EL (cell line): ENCODE data around the gene FOXO3B.
"Not testable (repeated sequence)": the region's sequence is repeated elsewhere in the genome, so short reads cannot be mapped to it uniquely, and the experiment has no call there.

Experiments
- DNase-seq: peaks from one replicate; pipeline ENCODE4 v3.0.0-alpha.2; 2016

FOXO3B gene

DNA sequence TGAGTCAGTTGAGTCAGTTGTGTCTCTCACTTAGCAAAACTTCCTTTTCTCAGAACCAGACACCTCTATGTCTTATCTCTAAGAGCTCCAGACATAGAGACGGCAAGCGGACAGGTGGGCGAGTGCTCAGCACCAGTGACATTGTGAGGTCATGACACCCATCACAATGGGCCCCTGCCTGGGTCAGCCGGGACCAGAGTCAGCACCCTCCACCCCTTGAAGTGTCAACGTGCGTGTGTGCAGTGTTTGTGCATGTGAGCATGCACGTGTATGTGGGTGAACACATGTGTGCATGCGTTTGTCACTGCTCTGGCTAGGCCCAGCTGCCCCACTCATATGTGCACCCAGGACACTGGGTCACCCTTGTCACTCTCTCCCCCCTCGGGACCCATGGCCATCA lies 37.8 kb downstream of the FOXO3B start, which contains the start of gene TBC1D28:
TBC1D28 (minus strand) TSS at position 101 of the 400 bp plus-strand sequence. CDS start 3,039 bp downstream, outside the sequence.
- DNase-seq, result not testable (repeated sequence)

DNA sequence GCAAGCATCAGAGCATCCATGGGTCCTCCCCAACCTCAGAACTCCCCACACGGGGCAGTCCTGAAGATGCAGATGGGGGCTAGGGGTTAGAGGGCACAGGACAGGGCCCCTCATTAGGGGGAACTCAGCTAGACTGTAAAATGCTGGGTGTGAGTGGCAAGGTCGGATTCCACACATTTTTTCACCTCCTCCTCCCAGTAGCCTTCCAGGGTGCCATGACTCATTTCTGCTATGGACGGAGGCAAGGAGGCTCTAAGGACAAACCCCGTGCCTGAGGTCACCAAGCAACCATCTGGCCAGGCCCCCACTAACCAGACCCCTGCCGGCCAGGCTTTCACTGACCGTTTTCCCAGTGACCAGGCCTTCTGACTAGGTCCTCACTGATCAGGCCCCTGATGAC lies 39.0 kb downstream of the FOXO3B start:
- DNase-seq, result not testable (repeated sequence)

DNA sequence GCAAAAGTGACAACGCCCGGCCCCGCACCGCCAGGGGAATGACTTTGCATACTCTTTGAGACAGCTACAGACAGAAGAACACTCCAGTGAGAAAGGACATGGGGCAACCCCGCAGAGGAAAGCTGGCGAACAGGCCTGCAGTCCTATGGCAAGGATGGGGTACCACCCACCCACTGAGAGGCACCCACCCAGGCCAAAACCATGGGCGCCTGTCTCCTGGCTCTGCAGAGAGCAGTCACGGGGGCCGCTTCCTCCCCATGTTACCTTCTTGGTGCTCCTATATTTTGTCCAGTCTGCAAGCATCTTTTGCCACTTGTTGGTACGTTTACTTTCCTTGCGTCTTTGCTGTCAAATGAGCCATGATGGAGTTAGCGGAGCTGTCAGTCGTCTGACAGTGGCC lies 43.8 kb downstream of the FOXO3B start:
- not testable (repeated sequence) for DNase-seq

DNA sequence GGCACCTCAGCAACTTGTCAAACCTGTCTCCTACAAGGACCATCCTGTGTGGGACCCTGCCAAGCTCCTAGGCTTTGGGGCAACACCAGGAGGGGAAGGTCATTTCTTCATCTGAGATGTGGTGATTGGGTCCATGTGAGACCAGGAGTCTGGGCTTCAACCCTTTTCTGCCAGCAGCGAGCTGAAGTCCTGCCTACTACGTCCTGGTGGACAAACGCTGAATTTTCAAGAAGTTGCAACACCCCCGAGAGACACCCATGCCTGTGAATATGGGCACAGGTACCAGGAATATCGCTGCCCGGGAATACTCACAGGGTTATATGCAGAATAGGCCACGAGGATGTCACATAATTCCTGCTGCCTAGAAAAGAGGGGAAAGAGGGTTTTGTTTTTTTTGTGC lies 45.9 kb downstream of the FOXO3B start:
- DNase-seq, result not testable (repeated sequence)

DNA sequence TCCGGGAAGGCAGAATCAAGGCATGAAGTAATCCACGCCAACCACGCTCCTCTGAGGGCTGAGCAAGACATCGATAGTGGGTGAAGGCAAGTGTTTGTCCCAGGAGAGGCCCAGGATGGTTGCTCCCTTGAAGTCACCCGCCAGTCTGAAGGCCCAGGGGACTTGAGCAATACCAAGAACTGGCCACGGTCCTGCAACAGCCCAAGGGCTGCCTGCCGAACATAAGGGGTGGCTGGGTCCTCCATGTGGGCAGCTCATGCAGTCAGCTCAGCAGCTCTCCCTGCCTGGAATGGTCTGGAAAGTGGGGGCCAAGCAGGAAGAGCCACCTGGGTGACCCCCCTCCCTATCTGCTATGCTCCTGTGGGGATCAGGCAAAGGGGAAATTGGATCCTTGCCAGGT lies 46.3 kb downstream of the FOXO3B start:
- not testable (repeated sequence) for DNase-seq

DNA sequence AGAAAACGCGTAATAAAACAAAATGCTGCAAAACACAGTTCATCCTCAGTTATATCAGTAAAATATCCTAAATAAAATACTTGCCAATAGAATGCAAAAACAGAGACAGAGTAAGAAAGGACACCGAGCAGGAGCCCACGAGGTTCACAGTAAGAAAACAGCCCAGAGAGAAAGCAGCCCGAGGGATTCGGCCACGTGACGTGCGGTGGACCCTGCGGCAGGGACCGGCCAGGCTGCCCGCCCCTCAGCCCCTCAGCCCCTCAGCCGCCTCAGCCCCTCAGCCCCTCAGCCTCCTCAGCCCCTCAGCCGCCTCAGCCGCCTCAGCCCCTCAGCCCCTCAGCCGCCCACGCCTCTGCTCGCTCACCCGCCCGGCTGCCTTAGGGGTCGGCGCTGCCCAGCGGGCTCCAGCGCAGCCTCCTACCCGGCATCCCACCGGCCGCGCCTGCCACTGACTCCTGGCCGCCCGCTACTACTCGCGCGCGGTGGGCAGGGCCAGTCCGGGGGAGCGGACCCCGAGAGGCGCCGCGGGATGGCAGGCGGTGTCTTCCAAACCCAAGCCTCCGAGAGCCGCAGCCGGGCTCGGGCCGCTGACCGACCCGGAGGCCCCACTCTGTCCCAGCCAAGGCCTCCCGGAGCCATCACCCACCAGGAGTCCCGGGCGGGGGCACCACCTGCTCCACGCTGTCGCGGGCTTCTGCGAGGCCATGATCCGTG lies 47.4 kb downstream of the FOXO3B start:
- DNase-seq, result not testable (repeated sequence)
